HEK293 (cell line): Measurements from ENCODE around the gene LPGAT1.

ENCODE experiments used
- GLI2 ChIP-seq: fragments of 450-650 bp; formaldehyde crosslinking; IDR thresholded peaks from 2 replicates; pipeline ENCODE4; 2017; ENCODE audit warnings: missing biosample characterization, missing genetic modification characterization, low read depth, borderline replicate concordance
- SETDB1 ChIP-seq: IDR thresholded peaks from one replicate; pipeline ENCODE4 v1.6.1; 2017; ENCODE audit warnings: mild to moderate bottlenecking, low read length, moderate library complexity, mixed read lengths; ENCODE audit not compliant: insufficient read length
- ZNF23 ChIP-seq: fragments of 450-650 bp; formaldehyde crosslinking; IDR thresholded peaks from 2 replicates; pipeline ENCODE4 v1.5.1; 2016; ENCODE audit warnings: missing biosample characterization, missing genetic modification characterization, borderline replicate concordance
- ZNF394 ChIP-seq: fragments of 450-650 bp; formaldehyde crosslinking; IDR thresholded peaks from 2 replicates; pipeline ENCODE4 v1.5.1; 2016; ENCODE audit warnings: missing biosample characterization, missing genetic modification characterization, mild to moderate bottlenecking, moderate library complexity, borderline replicate concordance
- TF ChIP-seq, protein P1 (sequence below): fragments of 450-650 bp; formaldehyde crosslinking; IDR thresholded peaks from 2 replicates; pipeline ENCODE4 v1.5.1; 2016; ENCODE audit warnings: missing biosample characterization, missing genetic modification characterization
- TF ChIP-seq, protein P2 (sequence below): fragments of 450-650 bp; formaldehyde crosslinking; conservative IDR thresholded peaks from 2 replicates; pipeline ENCODE4 v1.5.1; 2016; ENCODE audit warnings: low read depth, missing biosample characterization, missing genetic modification characterization

DNA sequence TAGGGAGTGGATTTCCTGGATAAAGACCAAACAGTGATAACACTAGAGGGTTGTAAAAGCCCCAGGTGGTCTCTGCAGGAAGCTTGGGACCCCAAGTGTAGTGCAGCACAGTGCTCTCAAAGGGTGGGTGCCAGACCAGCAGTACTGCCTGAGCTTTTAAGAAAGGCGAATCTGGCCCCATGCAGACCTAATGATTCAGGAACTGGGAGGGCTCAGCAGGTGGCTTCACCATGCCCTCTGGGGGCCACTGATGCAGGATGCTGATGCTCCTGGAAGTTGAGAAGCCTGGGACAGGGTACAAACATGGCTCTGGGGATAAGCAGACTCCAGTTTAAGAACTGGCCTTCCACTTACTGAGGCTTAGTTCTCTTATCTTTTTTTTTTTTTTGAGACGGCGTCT is 126.0 kb downstream of the LPGAT1 start:
- TF ChIP-seq SETDB1, result no peak
- TF ChIP-seq GLI2, result no peak
- TF ChIP-seq, protein P1, sequence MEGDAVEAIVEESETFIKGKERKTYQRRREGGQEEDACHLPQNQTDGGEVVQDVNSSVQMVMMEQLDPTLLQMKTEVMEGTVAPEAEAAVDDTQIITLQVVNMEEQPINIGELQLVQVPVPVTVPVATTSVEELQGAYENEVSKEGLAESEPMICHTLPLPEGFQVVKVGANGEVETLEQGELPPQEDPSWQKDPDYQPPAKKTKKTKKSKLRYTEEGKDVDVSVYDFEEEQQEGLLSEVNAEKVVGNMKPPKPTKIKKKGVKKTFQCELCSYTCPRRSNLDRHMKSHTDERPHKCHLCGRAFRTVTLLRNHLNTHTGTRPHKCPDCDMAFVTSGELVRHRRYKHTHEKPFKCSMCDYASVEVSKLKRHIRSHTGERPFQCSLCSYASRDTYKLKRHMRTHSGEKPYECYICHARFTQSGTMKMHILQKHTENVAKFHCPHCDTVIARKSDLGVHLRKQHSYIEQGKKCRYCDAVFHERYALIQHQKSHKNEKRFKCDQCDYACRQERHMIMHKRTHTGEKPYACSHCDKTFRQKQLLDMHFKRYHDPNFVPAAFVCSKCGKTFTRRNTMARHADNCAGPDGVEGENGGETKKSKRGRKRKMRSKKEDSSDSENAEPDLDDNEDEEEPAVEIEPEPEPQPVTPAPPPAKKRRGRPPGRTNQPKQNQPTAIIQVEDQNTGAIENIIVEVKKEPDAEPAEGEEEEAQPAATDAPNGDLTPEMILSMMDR, result no peak
- TF ChIP-seq, protein P2, sequence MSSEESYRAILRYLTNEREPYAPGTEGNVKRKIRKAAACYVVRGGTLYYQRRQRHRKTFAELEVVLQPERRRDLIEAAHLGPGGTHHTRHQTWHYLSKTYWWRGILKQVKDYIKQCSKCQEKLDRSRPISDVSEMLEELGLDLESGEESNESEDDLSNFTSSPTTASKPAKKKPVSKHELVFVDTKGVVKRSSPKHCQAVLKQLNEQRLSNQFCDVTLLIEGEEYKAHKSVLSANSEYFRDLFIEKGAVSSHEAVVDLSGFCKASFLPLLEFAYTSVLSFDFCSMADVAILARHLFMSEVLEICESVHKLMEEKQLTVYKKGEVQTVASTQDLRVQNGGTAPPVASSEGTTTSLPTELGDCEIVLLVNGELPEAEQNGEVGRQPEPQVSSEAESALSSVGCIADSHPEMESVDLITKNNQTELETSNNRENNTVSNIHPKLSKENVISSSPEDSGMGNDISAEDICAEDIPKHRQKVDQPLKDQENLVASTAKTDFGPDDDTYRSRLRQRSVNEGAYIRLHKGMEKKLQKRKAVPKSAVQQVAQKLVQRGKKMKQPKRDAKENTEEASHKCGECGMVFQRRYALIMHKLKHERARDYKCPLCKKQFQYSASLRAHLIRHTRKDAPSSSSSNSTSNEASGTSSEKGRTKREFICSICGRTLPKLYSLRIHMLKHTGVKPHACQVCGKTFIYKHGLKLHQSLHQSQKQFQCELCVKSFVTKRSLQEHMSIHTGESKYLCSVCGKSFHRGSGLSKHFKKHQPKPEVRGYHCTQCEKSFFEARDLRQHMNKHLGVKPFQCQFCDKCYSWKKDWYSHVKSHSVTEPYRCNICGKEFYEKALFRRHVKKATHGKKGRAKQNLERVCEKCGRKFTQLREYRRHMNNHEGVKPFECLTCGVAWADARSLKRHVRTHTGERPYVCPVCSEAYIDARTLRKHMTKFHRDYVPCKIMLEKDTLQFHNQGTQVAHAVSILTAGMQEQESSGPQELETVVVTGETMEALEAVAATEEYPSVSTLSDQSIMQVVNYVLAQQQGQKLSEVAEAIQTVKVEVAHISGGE (tag by site-specific recombination), result no peak
- TF ChIP-seq ZNF23 (tag by site-specific recombination), result no peak
- TF ChIP-seq ZNF394, result no peak
